ENCODE measurements around the gene TMPO. TPM values are rescaled to one million over a fixed set of nuclear protein-coding genes. Genes with fewer than 3 reads are reported as not detected.
A peak's percentile ranks its signal among the peaks of the same experiment; 100 is the strongest.
"Not testable (repeated sequence)": the region's sequence is repeated elsewhere in the genome, so short reads cannot be mapped to it uniquely, and the experiment has no call there.

Gene TMPO
- total RNA-seq, 2 donors from 2014 or later = 25.8 to 28.0 TPM

GRCh38 chr12:98561846-98562245 lies 46.5 kb downstream of the TMPO start:
- intact Hi-C loops (cut with DNase I) = no loop called here
- DNase-seq (ENCODE audit: low spot score) = no peak

- no peak for DNase-seq (ENCODE audit: low spot score)
- intact Hi-C loops (cut with DNase I) = no loop called here
Observed at GRCh38 chr12:98572010-98572409, 56.6 kb downstream of the TMPO start.

GRCh38 chr12:98574110-98574509 lies 58.7 kb downstream of the TMPO start:
- intact Hi-C loops (cut with DNase I) = no loop called here
- DNase-seq (ENCODE audit: low spot score) = no peak

- DNase-seq (ENCODE audit: low spot score) = no peak
- intact Hi-C loops (cut with DNase I) = no loop called here
Observed at GRCh38 chr12:98575013-98575412, 59.6 kb downstream of the TMPO start.

- intact Hi-C loops (cut with DNase I); DNase-seq (ENCODE audit: low spot score): not testable (repeated sequence)
Observed at GRCh38 chr12:98576795-98577194, 61.4 kb downstream of the TMPO start.

GRCh38 chr12:98578392-98578791 lies 63.0 kb downstream of the TMPO start:
- no peak for DNase-seq (ENCODE audit: low spot score)
- intact Hi-C loops (cut with DNase I) = no loop called here

- intact Hi-C loops (cut with DNase I) = no loop called here
- no peak for DNase-seq (ENCODE audit: low spot score)
Observed at GRCh38 chr12:98578821-98579220, 63.4 kb downstream of the TMPO start.

- DNase-seq (ENCODE audit: low spot score) = no peak
- intact Hi-C loops (cut with DNase I) = no loop called here
Observed at GRCh38 chr12:98579347-98579746, 64.0 kb downstream of the TMPO start.

- DNase-seq (ENCODE audit: low spot score) = no peak
- intact Hi-C loops (cut with DNase I) = no loop called here
Observed at GRCh38 chr12:98579835-98580234, 64.4 kb downstream of the TMPO start.

- intact Hi-C loops (cut with DNase I) = no loop called here
- no peak for DNase-seq (ENCODE audit: low spot score)
Observed at GRCh38 chr12:98580695-98581094, 65.3 kb downstream of the TMPO start.

- intact Hi-C loops (cut with DNase I) = no loop called here
- DNase-seq (ENCODE audit: low spot score) = no peak
Observed at GRCh38 chr12:98581101-98581500, 65.7 kb downstream of the TMPO start.

GRCh38 chr12:98582093-98582492 lies 66.7 kb downstream of the TMPO start:
- no peak for DNase-seq (ENCODE audit: low spot score)

GRCh38 chr12:98587084-98587483 lies 71.7 kb downstream of the TMPO start:
- DNase-seq (ENCODE audit: low spot score) = no peak
- intact Hi-C loops (cut with DNase I) = no loop called here

More at GRCh38 chr12:98582093-98582492, 66.7 kb downstream of the TMPO start:
- intact Hi-C loops (cut with DNase I) = no loop called here

- peak; percentile 81 for DNase-seq (ENCODE audit: low spot score)
- intact Hi-C loops (cut with DNase I) = loop anchor here (10.0 kb wide), 1 partner anchor 54 kb away; the partner anchor contains the start of genes APAF1 (in 2 of the 2) and IKBIP (in 2 of the 2)
Observed at GRCh38 chr12:98591209-98591608, 75.8 kb downstream of the TMPO start.

GRCh38 chr12:98592825-98593322 lies 77.5 kb downstream of the TMPO start:
- intact Hi-C loops (cut with DNase I) = loop anchor here (10.0 kb wide), 1 partner anchor 52 kb away; the partner anchor contains the start of genes APAF1 (in 2 of the 2) and IKBIP (in 2 of the 2)
- no peak for DNase-seq (ENCODE audit: low spot score)

GRCh38 chr12:98593351-98594049 lies 78.1 kb downstream of the TMPO start, which contains the start of gene SLC25A3:
Gene SLC25A3, plus strand, starts transcription at chr12:98593686. Its CDS starts 293 bp downstream, at chr12:98593979.
- intact Hi-C loops (cut with DNase I) = loop anchor here (10.0 kb wide), 1 partner anchor 51 kb away; the partner anchor contains the start of genes APAF1 (in 2 of the 2) and IKBIP (in 2 of the 2)
- peak; percentile 99 for DNase-seq (ENCODE audit: low spot score)

GRCh38 chr12:98594050-98594835 lies 78.9 kb downstream of the TMPO start:
- DNase-seq (ENCODE audit: low spot score) = peak; percentile 88
- intact Hi-C loops (cut with DNase I) = loop anchor here (10.0 kb wide), 1 partner anchor 51 kb away; the partner anchor contains the start of genes APAF1 (in 2 of the 2) and IKBIP (in 2 of the 2)

- intact Hi-C loops (cut with DNase I) = loop anchor here (10.0 kb wide), 1 partner anchor 49 kb away; the partner anchor contains the start of genes APAF1 (in 2 of the 2) and IKBIP (in 2 of the 2)
Observed at GRCh38 chr12:98595243-98595988, 80.0 kb downstream of the TMPO start.

GRCh38 chr12:98597313-98597712 lies 81.9 kb downstream of the TMPO start:
- intact Hi-C loops (cut with DNase I) = loop anchor here (10.0 kb wide), 1 partner anchor 47 kb away; the partner anchor contains the start of genes APAF1 (in 2 of the 2) and IKBIP (in 2 of the 2)
- DNase-seq (ENCODE audit: low spot score) = not testable (repeated sequence)

More at GRCh38 chr12:98595243-98595988, 80.0 kb downstream of the TMPO start:
- no peak for DNase-seq (ENCODE audit: low spot score)

Data from posterior vena cava (tissue), 2 donors.